ENCODE measurements around the gene WDR45B.
"Not testable (repeated sequence)": the region's sequence is repeated elsewhere in the genome, so short reads cannot be mapped to it uniquely, and the experiment has no call there.

- not testable (repeated sequence) for TF ChIP-seq CTCF, POLR2A, EP300 (IDR thresholded peaks at IDR 0.05)
Observed at GRCh38 chr17:82579969-82580368, 68.3 kb downstream of the WDR45B start.

Measured in ovary (tissue), 3 donors.